ENCODE data around the gene MAD1L1. TPM values are rescaled to one million over a fixed set of nuclear protein-coding genes. Genes with fewer than 3 reads are reported as not detected.

Gene MAD1L1
- total RNA-seq, 2 experiments from 2014 or later = 58.3 to 65.3 TPM

DNA sequence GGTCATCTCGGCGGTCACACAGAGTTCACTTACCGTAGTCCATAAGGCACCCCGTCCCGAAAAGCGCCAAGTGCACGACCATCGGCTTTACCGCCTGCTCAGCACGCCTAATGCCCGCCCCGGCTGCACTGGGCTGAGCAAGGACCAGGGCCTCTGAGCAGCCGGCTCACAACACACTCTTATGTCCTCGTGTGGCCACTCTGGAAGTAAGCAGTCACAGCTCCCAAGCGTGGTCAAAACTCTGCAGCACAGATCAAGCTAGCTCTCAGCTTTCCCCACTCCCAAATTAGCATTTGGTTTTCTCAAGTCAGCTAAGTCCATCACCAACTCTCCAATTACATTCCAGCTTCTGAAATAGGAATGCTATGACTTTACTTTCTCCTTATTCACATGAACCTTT, 57.7 kb downstream of the MAD1L1 start:
- no peaks in the 10 kb centered on the region for H3K9me3 ChIP-seq (ENCODE audit: low read length)
- H3K27ac ChIP-seq (ENCODE audit: low read depth, low read length, poor library complexity, severe bottlenecking) = no peak overlapping the region
- H3K9me2 ChIP-seq (ENCODE audit: insufficient read depth, low read length) = no peaks in the 10 kb centered on the region
- H4K20me1 ChIP-seq (ENCODE audit: insufficient read depth, low read length) = no peaks in the 10 kb centered on the region
- H3K4me2 ChIP-seq (ENCODE audit: low read length) = no peak overlapping the region
- BruUV-seq (replicated peaks) = no TSS peak
- peaks cover 22% of the 10 kb centered on the region; the same call in 1 of the 2 replicates for H3K36me3 ChIP-seq (ENCODE audit: insufficient read depth, low read length)
- POLR2A ChIA-PET = interaction anchor here (0.6 kb wide), 2 partner anchors 137 to 373 kb away, joined by 4 to 5 read pairs; no protein-coding TSS in a partner anchor
- no peak overlapping the region for H3K4me3 ChIP-seq (ENCODE audit: low read depth, low read length, poor library complexity, severe bottlenecking)
- intact Hi-C loops (cut with micrococcal nuclease; ENCODE audit: unreplicated experiment) = no loop called here
- no peak for DNase-seq (ENCODE audit: low spot score)
- TF ChIP-seq, protein P1, sequence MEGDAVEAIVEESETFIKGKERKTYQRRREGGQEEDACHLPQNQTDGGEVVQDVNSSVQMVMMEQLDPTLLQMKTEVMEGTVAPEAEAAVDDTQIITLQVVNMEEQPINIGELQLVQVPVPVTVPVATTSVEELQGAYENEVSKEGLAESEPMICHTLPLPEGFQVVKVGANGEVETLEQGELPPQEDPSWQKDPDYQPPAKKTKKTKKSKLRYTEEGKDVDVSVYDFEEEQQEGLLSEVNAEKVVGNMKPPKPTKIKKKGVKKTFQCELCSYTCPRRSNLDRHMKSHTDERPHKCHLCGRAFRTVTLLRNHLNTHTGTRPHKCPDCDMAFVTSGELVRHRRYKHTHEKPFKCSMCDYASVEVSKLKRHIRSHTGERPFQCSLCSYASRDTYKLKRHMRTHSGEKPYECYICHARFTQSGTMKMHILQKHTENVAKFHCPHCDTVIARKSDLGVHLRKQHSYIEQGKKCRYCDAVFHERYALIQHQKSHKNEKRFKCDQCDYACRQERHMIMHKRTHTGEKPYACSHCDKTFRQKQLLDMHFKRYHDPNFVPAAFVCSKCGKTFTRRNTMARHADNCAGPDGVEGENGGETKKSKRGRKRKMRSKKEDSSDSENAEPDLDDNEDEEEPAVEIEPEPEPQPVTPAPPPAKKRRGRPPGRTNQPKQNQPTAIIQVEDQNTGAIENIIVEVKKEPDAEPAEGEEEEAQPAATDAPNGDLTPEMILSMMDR (conservative IDR thresholded peaks at IDR 0.05; ENCODE audit: low read length) = no peak
- TF ChIP-seq EZH2phosphoT487 (IDR thresholded peaks at IDR 0.05; ENCODE audit: borderline replicate concordance, low read depth, low read length) = no peak
- no peaks in the 10 kb centered on the region for H3K4me1 ChIP-seq (ENCODE audit: insufficient read depth, low read length, poor library complexity, severe bottlenecking)
- no peaks in the 10 kb centered on the region for H3K79me2 ChIP-seq (ENCODE audit: insufficient read depth, low read depth, low read length)
- H2AFZ ChIP-seq (ENCODE audit: low read length) = no peak overlapping the region
- CTCF ChIA-PET (ENCODE audit: unreplicated experiment) = no interaction called here

- no peak overlapping the region for H3K4me2 ChIP-seq (ENCODE audit: low read length)
- intact Hi-C loops (cut with micrococcal nuclease; ENCODE audit: unreplicated experiment) = loop anchor here (2.0 kb wide), 1 partner anchor 17 kb away; no protein-coding TSS in a partner anchor
- no peak overlapping the region for H2AFZ ChIP-seq (ENCODE audit: low read length)
- no peaks in the 10 kb centered on the region for H3K9me2 ChIP-seq (ENCODE audit: insufficient read depth, low read length)
- no peak for DNase-seq (ENCODE audit: low spot score)
- peaks cover 19% of the 10 kb centered on the region; the same call in 1 of the 2 replicates for H3K36me3 ChIP-seq (ENCODE audit: insufficient read depth, low read length)
- H4K20me1 ChIP-seq (ENCODE audit: insufficient read depth, low read length) = no peaks in the 10 kb centered on the region
- no peak overlapping the region for H3K27ac ChIP-seq (ENCODE audit: low read depth, low read length, poor library complexity, severe bottlenecking)
- POLR2A ChIA-PET = no interaction called here
- no peak for TF ChIP-seq EZH2phosphoT487 (IDR thresholded peaks at IDR 0.05; ENCODE audit: borderline replicate concordance, low read depth, low read length)
- TF ChIP-seq, protein P1 (conservative IDR thresholded peaks at IDR 0.05; ENCODE audit: low read length) = no peak
- CTCF ChIA-PET (ENCODE audit: unreplicated experiment) = no interaction called here
- H3K9me3 ChIP-seq (ENCODE audit: low read length) = no peaks in the 10 kb centered on the region
- H3K4me1 ChIP-seq (ENCODE audit: insufficient read depth, low read length, poor library complexity, severe bottlenecking) = no peaks in the 10 kb centered on the region
- H3K79me2 ChIP-seq (ENCODE audit: insufficient read depth, low read depth, low read length) = no peaks in the 10 kb centered on the region
- no TSS peak for BruUV-seq (replicated peaks)
- H3K4me3 ChIP-seq (ENCODE audit: low read depth, low read length, poor library complexity, severe bottlenecking) = no peak overlapping the region
These were observed 59.4 kb downstream of the MAD1L1 start for GRCh38 chr7:2173189-2173827.

Data from OCI-LY7 (cell line).